ENCODE measurements around the gene FLT3LG.
A peak's percentile ranks its signal among the peaks of the same experiment; 100 is the strongest.
"Not testable (repeated sequence)": the region's sequence is repeated elsewhere in the genome, so short reads cannot be mapped to it uniquely, and the experiment has no call there.

FLT3LG gene

GRCh38 chr19:49440439-49441209, 33.4 kb upstream of the FLT3LG start:
- DNase-seq (ENCODE audit: low spot score), result no peak

GRCh38 chr19:49441210-49441959, 32.6 kb upstream of the FLT3LG start, which contains the start of gene SLC17A7:
SLC17A7 (minus strand) TSS chr19:49441527; CDS start chr19:49441379, 148 bp downstream.
- no peak for DNase-seq (ENCODE audit: low spot score)

- no peak for DNase-seq (ENCODE audit: low spot score)
Observed at GRCh38 chr19:49441960-49442350, 32.1 kb upstream of the FLT3LG start.

GRCh38 chr19:49442354-49442753, 31.7 kb upstream of the FLT3LG start:
- DNase-seq (ENCODE audit: low spot score), result no peak

- DNase-seq (ENCODE audit: low spot score), result no peak
Observed at GRCh38 chr19:49442771-49443365, 31.1 kb upstream of the FLT3LG start.

- peak; percentile 94 for DNase-seq (ENCODE audit: low spot score)
Observed at GRCh38 chr19:49443366-49444099, 30.5 kb upstream of the FLT3LG start.

GRCh38 chr19:49444100-49444700, 29.8 kb upstream of the FLT3LG start:
- not testable (repeated sequence) for DNase-seq (ENCODE audit: low spot score)

GRCh38 chr19:49445997-49446396, 28.0 kb upstream of the FLT3LG start:
- DNase-seq (ENCODE audit: low spot score), result no peak

GRCh38 chr19:49447485-49448431, 26.3 kb upstream of the FLT3LG start:
- DNase-seq (ENCODE audit: low spot score), result no peak

GRCh38 chr19:49448432-49448786, 25.6 kb upstream of the FLT3LG start:
- no peak for DNase-seq (ENCODE audit: low spot score)

GRCh38 chr19:49450405-49450804, 23.6 kb upstream of the FLT3LG start:
- DNase-seq (ENCODE audit: low spot score), result no peak

- DNase-seq (ENCODE audit: low spot score), result peak; percentile 99
Observed at GRCh38 chr19:49451430-49452181, 22.4 kb upstream of the FLT3LG start, which contains the start of gene PIH1D1. PIH1D1 (minus strand) TSS chr19:49451814; CDS start chr19:49451574, 240 bp downstream.

- DNase-seq (ENCODE audit: low spot score), result peak; percentile 98
Observed at GRCh38 chr19:49453013-49453756, 20.8 kb upstream of the FLT3LG start, which contains the start of gene ALDH16A1. ALDH16A1 (plus strand) TSS chr19:49453225; CDS start chr19:49453332, 107 bp downstream.

- no peak for DNase-seq (ENCODE audit: low spot score)
Observed at GRCh38 chr19:49453757-49454240, 20.2 kb upstream of the FLT3LG start.

GRCh38 chr19:49455773-49456172, 18.2 kb upstream of the FLT3LG start:
- DNase-seq (ENCODE audit: low spot score), result no peak

- DNase-seq (ENCODE audit: low spot score), result no peak
Observed at GRCh38 chr19:49456326-49456725, 17.7 kb upstream of the FLT3LG start.

GRCh38 chr19:49458567-49458903, 15.5 kb upstream of the FLT3LG start:
- DNase-seq (ENCODE audit: low spot score), result no peak

- no peak for DNase-seq (ENCODE audit: low spot score)
Observed at GRCh38 chr19:49459388-49459787, 14.6 kb upstream of the FLT3LG start.

GRCh38 chr19:49461130-49461529, 12.9 kb upstream of the FLT3LG start:
- DNase-seq (ENCODE audit: low spot score), result not testable (repeated sequence)
